ENCODE measurements around the gene SLCO4A1.

Gene SLCO4A1

DNA sequence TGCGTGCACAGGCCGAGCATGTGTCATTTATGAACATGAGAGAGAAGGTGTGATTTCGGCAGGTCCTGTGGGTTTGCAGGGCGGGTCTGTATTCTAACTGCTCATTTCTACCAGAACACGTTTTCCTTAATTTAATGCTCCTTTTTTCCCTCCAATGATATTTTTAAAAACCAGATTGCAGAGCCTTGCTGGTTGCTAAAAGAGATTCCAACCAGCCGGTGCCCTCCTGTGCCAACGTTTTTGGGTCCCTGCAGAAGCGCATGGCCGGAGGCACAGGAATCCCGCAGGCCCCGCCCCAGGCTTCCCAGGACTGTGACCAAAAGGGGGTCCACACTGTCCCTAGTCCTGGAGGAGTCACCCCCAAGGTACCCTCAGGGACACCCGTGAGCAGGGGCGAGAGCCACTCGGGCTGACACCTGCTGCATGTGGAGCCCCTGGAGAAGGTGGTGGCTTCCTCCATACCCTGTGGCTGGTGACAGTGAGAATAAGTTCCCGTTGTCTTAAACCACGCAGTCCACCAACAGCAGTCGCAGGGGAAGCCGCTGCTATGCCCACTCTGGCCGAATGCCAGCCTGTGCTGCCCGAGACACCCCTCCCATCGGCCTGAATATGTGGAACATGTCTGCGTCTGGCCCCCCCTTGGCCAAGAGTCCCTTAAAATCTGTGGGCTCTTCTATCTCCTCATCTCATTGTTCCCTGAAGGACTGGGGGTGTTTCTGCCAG, 50.7 kb downstream of the SLCO4A1 start:
- no peak for TF ChIP-seq TOX (CRISPR knock-in tag; IDR thresholded peaks at IDR 0.05; ENCODE audit: borderline replicate concordance)
- no peak for TF ChIP-seq ESRRG (CRISPR knock-in tag; IDR thresholded peaks at IDR 0.05)
- no peak for TF ChIP-seq GLIS3 (CRISPR knock-in tag; IDR thresholded peaks at IDR 0.05)
- TF ChIP-seq, protein P1, sequence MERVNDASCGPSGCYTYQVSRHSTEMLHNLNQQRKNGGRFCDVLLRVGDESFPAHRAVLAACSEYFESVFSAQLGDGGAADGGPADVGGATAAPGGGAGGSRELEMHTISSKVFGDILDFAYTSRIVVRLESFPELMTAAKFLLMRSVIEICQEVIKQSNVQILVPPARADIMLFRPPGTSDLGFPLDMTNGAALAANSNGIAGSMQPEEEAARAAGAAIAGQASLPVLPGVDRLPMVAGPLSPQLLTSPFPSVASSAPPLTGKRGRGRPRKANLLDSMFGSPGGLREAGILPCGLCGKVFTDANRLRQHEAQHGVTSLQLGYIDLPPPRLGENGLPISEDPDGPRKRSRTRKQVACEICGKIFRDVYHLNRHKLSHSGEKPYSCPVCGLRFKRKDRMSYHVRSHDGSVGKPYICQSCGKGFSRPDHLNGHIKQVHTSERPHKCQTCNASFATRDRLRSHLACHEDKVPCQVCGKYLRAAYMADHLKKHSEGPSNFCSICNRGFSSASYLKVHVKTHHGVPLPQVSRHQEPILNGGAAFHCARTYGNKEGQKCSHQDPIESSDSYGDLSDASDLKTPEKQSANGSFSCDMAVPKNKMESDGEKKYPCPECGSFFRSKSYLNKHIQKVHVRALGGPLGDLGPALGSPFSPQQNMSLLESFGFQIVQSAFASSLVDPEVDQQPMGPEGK (CRISPR knock-in tag; IDR thresholded peaks at IDR 0.05; ENCODE audit: borderline replicate concordance), result no peak
- no peak for ATAC-seq

DNA sequence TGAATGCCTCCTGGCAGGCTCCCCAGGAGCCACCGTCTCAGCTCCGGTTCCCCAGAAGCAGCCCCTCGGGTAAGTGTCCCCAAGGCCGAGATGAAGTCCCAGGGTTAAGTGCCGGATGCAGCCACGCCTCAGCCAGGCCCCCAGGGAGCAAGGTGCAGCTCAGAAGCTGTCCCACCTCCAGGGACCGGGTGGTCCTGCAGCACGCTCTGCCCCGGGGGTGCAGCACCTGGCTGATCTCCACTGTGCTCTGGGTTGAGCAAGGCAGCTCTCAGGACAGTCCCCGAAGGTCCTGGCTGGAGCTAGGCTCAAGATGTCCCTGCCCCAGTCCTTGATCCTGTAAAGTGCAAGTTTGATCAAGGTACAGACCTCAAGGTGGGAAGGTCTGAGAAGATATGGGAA, 51.2 kb downstream of the SLCO4A1 start:
- no peak for ATAC-seq
- TF ChIP-seq SNAI2 (CRISPR knock-in tag; IDR thresholded peaks at IDR 0.05), result no peak
- no peak for TF ChIP-seq ZNF565 (CRISPR knock-in tag; conservative IDR thresholded peaks at IDR 0.05; ENCODE audit: low read depth)
- TF ChIP-seq, protein P2, sequence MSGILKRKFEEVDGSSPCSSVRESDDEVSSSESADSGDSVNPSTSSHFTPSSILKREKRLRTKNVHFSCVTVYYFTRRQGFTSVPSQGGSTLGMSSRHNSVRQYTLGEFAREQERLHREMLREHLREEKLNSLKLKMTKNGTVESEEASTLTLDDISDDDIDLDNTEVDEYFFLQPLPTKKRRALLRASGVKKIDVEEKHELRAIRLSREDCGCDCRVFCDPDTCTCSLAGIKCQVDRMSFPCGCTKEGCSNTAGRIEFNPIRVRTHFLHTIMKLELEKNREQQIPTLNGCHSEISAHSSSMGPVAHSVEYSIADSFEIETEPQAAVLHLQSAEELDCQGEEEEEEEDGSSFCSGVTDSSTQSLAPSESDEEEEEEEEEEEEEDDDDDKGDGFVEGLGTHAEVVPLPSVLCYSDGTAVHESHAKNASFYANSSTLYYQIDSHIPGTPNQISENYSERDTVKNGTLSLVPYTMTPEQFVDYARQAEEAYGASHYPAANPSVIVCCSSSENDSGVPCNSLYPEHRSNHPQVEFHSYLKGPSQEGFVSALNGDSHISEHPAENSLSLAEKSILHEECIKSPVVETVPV (CRISPR knock-in tag; IDR thresholded peaks at IDR 0.05), result no peak
- TF ChIP-seq, protein P3, sequence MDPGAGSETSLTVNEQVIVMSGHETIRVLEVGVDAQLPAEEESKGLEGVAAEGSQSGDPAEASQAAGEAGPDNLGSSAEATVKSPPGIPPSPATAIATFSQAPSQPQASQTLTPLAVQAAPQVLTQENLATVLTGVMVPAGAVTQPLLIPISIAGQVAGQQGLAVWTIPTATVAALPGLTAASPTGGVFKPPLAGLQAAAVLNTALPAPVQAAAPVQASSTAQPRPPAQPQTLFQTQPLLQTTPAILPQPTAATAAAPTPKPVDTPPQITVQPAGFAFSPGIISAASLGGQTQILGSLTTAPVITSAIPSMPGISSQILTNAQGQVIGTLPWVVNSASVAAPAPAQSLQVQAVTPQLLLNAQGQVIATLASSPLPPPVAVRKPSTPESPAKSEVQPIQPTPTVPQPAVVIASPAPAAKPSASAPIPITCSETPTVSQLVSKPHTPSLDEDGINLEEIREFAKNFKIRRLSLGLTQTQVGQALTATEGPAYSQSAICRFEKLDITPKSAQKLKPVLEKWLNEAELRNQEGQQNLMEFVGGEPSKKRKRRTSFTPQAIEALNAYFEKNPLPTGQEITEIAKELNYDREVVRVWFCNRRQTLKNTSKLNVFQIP (CRISPR knock-in tag; IDR thresholded peaks at IDR 0.05; ENCODE audit: borderline replicate concordance, low read depth), result no peak
- no peak for TF ChIP-seq ZNF8 (CRISPR knock-in tag; IDR thresholded peaks at IDR 0.05)
- TF ChIP-seq ZFP30 (CRISPR knock-in tag; IDR thresholded peaks at IDR 0.05), result no peak
- no peak for TF ChIP-seq GLIS3 (CRISPR knock-in tag; IDR thresholded peaks at IDR 0.05)
- no peak for TF ChIP-seq ZNF70 (CRISPR knock-in tag; IDR thresholded peaks at IDR 0.05)
- TF ChIP-seq ZFP3 (CRISPR knock-in tag; IDR thresholded peaks at IDR 0.05), result no peak

DNA sequence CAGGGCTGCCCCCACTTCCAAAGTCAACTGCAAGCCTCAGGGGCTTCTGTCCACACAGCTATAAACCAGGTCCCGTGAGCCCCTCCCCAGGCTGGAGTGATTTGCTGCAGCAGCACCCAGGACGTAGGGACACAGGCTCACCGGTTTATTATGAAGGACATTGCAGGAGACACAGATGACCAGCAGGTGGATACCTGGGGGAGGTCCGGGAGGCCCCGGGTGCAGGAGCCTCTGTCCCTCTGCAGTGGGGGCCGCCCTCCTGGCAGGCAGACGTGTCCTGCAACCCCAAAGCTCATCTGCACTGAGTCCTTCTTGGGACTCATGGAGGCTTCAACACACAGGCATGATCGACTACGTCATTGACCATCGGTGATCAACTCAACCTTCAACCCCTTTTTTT, 51.8 kb downstream of the SLCO4A1 start:
- no peak for ATAC-seq
- TF ChIP-seq, protein P3 (CRISPR knock-in tag; IDR thresholded peaks at IDR 0.05; ENCODE audit: borderline replicate concordance, low read depth), result no peak
- TF ChIP-seq ZC3H10 (CRISPR knock-in tag; IDR thresholded peaks at IDR 0.05), result no peak
- no peak for TF ChIP-seq GLIS3 (CRISPR knock-in tag; IDR thresholded peaks at IDR 0.05)
- no peak for TF ChIP-seq ZFP30 (CRISPR knock-in tag; IDR thresholded peaks at IDR 0.05)
- TF ChIP-seq CSDC2 (CRISPR knock-in tag; IDR thresholded peaks at IDR 0.05), result no peak

DNA sequence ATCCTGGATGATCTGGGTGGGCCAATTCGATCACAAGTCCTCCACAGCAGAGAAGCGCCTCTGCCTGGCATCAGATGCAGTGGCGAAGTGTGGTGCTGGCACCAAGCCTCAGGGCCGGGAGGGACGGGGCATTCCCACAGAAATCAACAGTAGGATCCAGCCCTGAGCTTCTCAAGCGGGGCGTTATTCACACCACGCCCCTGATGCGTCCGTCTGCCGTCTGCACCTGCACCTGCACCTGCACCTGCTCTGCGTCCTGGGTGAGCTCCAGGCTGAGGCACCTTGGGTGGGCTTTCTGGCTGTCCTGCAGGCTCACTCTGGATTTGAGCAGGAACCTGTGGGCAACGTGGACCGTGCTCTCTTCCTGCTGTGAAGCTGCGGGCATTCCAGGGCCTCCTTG, 52.6 kb downstream of the SLCO4A1 start:
- ATAC-seq, result no peak
- TF ChIP-seq, protein P3 (CRISPR knock-in tag; IDR thresholded peaks at IDR 0.05; ENCODE audit: borderline replicate concordance, low read depth), result no peak
- TF ChIP-seq, protein P1 (CRISPR knock-in tag; IDR thresholded peaks at IDR 0.05; ENCODE audit: borderline replicate concordance), result no peak
- TF ChIP-seq BACH2 (CRISPR knock-in tag; IDR thresholded peaks at IDR 0.05; ENCODE audit: borderline replicate concordance), result no peak
- TF ChIP-seq ZC3H10 (CRISPR knock-in tag; IDR thresholded peaks at IDR 0.05), result no peak
- no peak for TF ChIP-seq RARB (CRISPR knock-in tag; IDR thresholded peaks at IDR 0.05)
- TF ChIP-seq ZFP30 (CRISPR knock-in tag; IDR thresholded peaks at IDR 0.05), result no peak
- no peak for TF ChIP-seq ZNF70 (CRISPR knock-in tag; IDR thresholded peaks at IDR 0.05)
- no peak for TF ChIP-seq ZNF565 (CRISPR knock-in tag; conservative IDR thresholded peaks at IDR 0.05; ENCODE audit: low read depth)
- no peak for TF ChIP-seq TOX (CRISPR knock-in tag; IDR thresholded peaks at IDR 0.05; ENCODE audit: borderline replicate concordance)
- TF ChIP-seq SNAI2 (CRISPR knock-in tag; IDR thresholded peaks at IDR 0.05), result no peak
- TF ChIP-seq PPARA (CRISPR knock-in tag; IDR thresholded peaks at IDR 0.05; ENCODE audit: borderline replicate concordance), result no peak
- TF ChIP-seq ISL1 (CRISPR knock-in tag; IDR thresholded peaks at IDR 0.05), result no peak
- no peak for TF ChIP-seq ZNF8 (CRISPR knock-in tag; IDR thresholded peaks at IDR 0.05)
